Suprapubic skin (tissue), 4 donors: ENCODE results near the gene CWH43. TPM values are rescaled to one million over a fixed set of nuclear protein-coding genes. Genes with fewer than 3 reads are reported as not detected.
A peak's percentile ranks its signal among the peaks of the same experiment; 100 is the strongest.
"Not testable (repeated sequence)": the region's sequence is repeated elsewhere in the genome, so short reads cannot be mapped to it uniquely, and the experiment has no call there.

Experiments used
- DNase-seq, 2 donors: peaks; one replicate each; pipeline ENCODE4 v3.0.0-alpha.2; 2019; ENCODE audit warnings: low spot score in 2 of 2
- H3K27ac ChIP-seq: fragments of 200-600 bp; sonication (generic); one replicate; pipeline ENCODE4 v1.5.1; 2019
- H3K27me3 ChIP-seq: fragments of 200-600 bp; sonication (generic); one replicate; pipeline ENCODE4 v1.5.1; 2019
- H3K36me3 ChIP-seq: fragments of 200-600 bp; sonication (generic); one replicate; pipeline ENCODE4 v1.5.1; 2019
- H3K4me1 ChIP-seq: fragments of 200-600 bp; sonication (generic); one replicate; pipeline ENCODE4 v1.5.1; 2019
- H3K4me3 ChIP-seq: fragments of 200-600 bp; sonication (generic); one replicate; pipeline ENCODE4 v1.5.1; 2019; ENCODE audit warnings: mild to moderate bottlenecking
- H3K9me3 ChIP-seq: fragments of 200-600 bp; sonication (generic); one replicate; pipeline ENCODE4 v1.5.1; 2019
- EP300 ChIP-seq: sonication (generic); formaldehyde crosslinking; IDR thresholded peaks from one replicate; pipeline ENCODE4 v1.6.1; 2017; ENCODE audit warnings: antibody characterized with exemption
- POLR2A ChIP-seq, 2 donors: fragments of 450-650 bp; IDR thresholded peaks; one replicate each; pipeline ENCODE4 v1.6.1; 2017; ENCODE audit warnings: antibody characterized with exemption in 2 of 2, mild to moderate bottlenecking in 2 of 2, moderate library complexity in 2 of 2
- POLR2AphosphoS5 ChIP-seq, 3 donors: sonication (generic); formaldehyde crosslinking; IDR thresholded peaks; one replicate each; pipeline ENCODE4 v1.6.1; 2017; ENCODE audit warnings: antibody characterized with exemption in 3 of 3
- WGBS: methylation state at CpG from one replicate; pipeline ENCODE4 v1.1.5; 2018; 5-methylcytosine and 5-hydroxymethylcytosine counted together
- total RNA-seq, 4 donors: library from RNA; depleted of rRNA; stranded (reverse); fragments of >200 nt; gene quantifications; one replicate each; pipeline ENCODE4 v1.1.0, GENCODE V29; 2016
- TF ChIP-seq, protein P1 (sequence below), 2 donors: fragments of 200-600 bp in 1 of 2; fragments of 450-650 bp in 1 of 2; sonication (generic) in 1 of 2; IDR thresholded peaks; one replicate each; pipeline ENCODE4 v1.5.1; 2016 to 2019; ENCODE audit warnings: antibody characterized with exemption in 2 of 2, mild to moderate bottlenecking in 1 of 2, moderate library complexity in 1 of 2

The CWH43 gene
- total RNA-seq, 4 donors from 2014 or later = 31.5 to 51.6 (median 39.6) TPM

DNA sequence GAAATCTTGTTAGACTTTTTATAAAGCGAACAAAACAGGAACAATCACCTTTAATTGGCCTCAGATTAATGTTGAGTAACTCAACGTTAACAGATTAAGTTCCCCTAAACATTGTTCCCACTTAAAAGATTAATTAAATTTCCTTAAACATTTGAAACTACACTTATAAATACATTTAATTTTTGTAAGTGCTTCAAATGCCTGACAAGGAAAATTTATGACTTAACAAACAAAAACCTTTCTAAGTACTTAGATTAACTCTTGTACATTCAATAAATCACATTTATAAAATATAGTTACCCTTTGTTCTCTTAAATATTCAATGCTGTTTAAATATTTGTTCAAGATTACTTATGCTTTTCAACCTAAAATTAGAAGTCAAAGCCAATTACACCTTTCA lies 40.1 kb upstream of the CWH43 start:
- WGBS = 66% methylated on average over 2 of the region's 2 CpGs
- H3K4me1 ChIP-seq = peaks cover 7% of the 10 kb centered on the region
- H3K27me3 ChIP-seq = no peaks in the 10 kb centered on the region
- no peaks in the 10 kb centered on the region for H3K36me3 ChIP-seq
- TF ChIP-seq, protein P1, sequence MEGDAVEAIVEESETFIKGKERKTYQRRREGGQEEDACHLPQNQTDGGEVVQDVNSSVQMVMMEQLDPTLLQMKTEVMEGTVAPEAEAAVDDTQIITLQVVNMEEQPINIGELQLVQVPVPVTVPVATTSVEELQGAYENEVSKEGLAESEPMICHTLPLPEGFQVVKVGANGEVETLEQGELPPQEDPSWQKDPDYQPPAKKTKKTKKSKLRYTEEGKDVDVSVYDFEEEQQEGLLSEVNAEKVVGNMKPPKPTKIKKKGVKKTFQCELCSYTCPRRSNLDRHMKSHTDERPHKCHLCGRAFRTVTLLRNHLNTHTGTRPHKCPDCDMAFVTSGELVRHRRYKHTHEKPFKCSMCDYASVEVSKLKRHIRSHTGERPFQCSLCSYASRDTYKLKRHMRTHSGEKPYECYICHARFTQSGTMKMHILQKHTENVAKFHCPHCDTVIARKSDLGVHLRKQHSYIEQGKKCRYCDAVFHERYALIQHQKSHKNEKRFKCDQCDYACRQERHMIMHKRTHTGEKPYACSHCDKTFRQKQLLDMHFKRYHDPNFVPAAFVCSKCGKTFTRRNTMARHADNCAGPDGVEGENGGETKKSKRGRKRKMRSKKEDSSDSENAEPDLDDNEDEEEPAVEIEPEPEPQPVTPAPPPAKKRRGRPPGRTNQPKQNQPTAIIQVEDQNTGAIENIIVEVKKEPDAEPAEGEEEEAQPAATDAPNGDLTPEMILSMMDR (IDR thresholded peaks at IDR 0.05) = no peak
- no peak for TF ChIP-seq POLR2A (IDR thresholded peaks at IDR 0.05)
- no peak for TF ChIP-seq POLR2AphosphoS5 (IDR thresholded peaks at IDR 0.05)
- no peak for TF ChIP-seq EP300
- no peak overlapping the region for H3K27ac ChIP-seq
- no peaks in the 10 kb centered on the region for H3K9me3 ChIP-seq
- DNase-seq = no peak
- H3K4me3 ChIP-seq = no peak overlapping the region

GRCh38 chr4:48947731-48948130 lies 38.3 kb upstream of the CWH43 start:
- no peak for DNase-seq
- Histone ChIP-seq H3K27me3 (no peaks in the 10 kb centered on the region), H3K9me3 (no peaks in the 10 kb centered on the region), H3K27ac (no peak overlapping the region), H3K4me1 (peaks cover 7% of the 10 kb centered on the region), H3K36me3 (no peaks in the 10 kb centered on the region), H3K4me3 (no peak overlapping the region)
- TF ChIP-seq POLR2AphosphoS5 (IDR thresholded peaks at IDR 0.05) = no peak
- TF ChIP-seq, protein P1 (IDR thresholded peaks at IDR 0.05) = no peak
- no peak for TF ChIP-seq EP300
- no peak for TF ChIP-seq POLR2A (IDR thresholded peaks at IDR 0.05)
- WGBS = 98% methylated on average over 1 of the region's 1 CpG

DNA sequence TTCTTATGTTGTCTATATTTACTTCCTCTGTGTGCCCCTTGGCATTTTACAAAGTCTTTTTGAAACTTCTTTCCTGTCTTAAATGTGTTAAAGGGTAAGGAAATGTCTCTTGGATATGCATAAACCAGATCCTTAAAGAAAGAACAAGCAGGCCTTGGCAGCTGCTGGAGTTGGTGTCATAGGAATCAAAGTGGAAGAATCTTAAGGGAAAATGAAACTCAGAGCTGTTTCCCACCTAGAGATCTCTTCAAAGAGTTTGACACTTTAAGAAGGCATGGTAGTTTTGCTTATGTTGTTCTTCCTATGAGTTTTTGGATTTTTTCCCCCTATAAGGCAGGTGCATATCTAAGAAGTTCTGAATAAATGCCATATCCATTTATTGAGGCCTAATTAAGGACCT lies 37.0 kb upstream of the CWH43 start:
- H3K27me3 ChIP-seq = no peaks in the 10 kb centered on the region
- H3K27ac ChIP-seq = peak overlapping the region; percentile 70
- TF ChIP-seq POLR2A (IDR thresholded peaks at IDR 0.05) (no peak), EP300 (no peak), POLR2AphosphoS5 (IDR thresholded peaks at IDR 0.05) (no peak)
- TF ChIP-seq, protein P1 (IDR thresholded peaks at IDR 0.05) = no peak
- no peaks in the 10 kb centered on the region for H3K9me3 ChIP-seq
- H3K36me3 ChIP-seq = no peaks in the 10 kb centered on the region
- DNase-seq = no peak
- no peak overlapping the region for H3K4me3 ChIP-seq
- peaks cover 7% of the 10 kb centered on the region for H3K4me1 ChIP-seq

- Histone ChIP-seq H3K36me3 (no peaks in the 10 kb centered on the region), H3K27ac (peak overlapping the region; percentile 70), H3K4me1 (peaks cover 7% of the 10 kb centered on the region), H3K27me3 (no peaks in the 10 kb centered on the region), H3K4me3 (no peak overlapping the region), H3K9me3 (no peaks in the 10 kb centered on the region)
- DNase-seq = no peak
- WGBS = 25% methylated on average over 4 of the region's 4 CpGs
- TF ChIP-seq POLR2AphosphoS5 (IDR thresholded peaks at IDR 0.05) (no peak), POLR2A (IDR thresholded peaks at IDR 0.05) (no peak), EP300 (no peak)
- TF ChIP-seq, protein P1 (IDR thresholded peaks at IDR 0.05) = no peak
Observed at GRCh38 chr4:48949518-48950219, 36.4 kb upstream of the CWH43 start.

GRCh38 chr4:48954314-48954713 lies 31.8 kb upstream of the CWH43 start:
- H3K4me3 ChIP-seq = no peak overlapping the region
- DNase-seq = no peak
- H3K27ac ChIP-seq = no peak overlapping the region
- H3K36me3 ChIP-seq = no peaks in the 10 kb centered on the region
- TF ChIP-seq, protein P1 (IDR thresholded peaks at IDR 0.05) = no peak
- TF ChIP-seq POLR2AphosphoS5 (IDR thresholded peaks at IDR 0.05) = no peak
- TF ChIP-seq POLR2A (IDR thresholded peaks at IDR 0.05) = no peak
- TF ChIP-seq EP300 = no peak
- H3K4me1 ChIP-seq = peaks cover 3% of the 10 kb centered on the region
- WGBS = 82% methylated on average over 2 of the region's 2 CpGs
- no peaks in the 10 kb centered on the region for H3K9me3 ChIP-seq
- H3K27me3 ChIP-seq = no peaks in the 10 kb centered on the region

- peaks cover 15% of the 10 kb centered on the region for H3K4me1 ChIP-seq
- not testable (repeated sequence) for H3K27ac ChIP-seq, H3K9me3 ChIP-seq, DNase-seq, H3K4me3 ChIP-seq, H3K27me3 ChIP-seq, H3K36me3 ChIP-seq
- 89% methylated on average over 5 of the region's 5 CpGs for WGBS
Observed at GRCh38 chr4:48957366-48957765, 28.7 kb upstream of the CWH43 start.
